Right ventricle myocardium inferior (tissue), 1 donor: ENCODE measurements around the gene TMEM94. TPM values are rescaled to one million over a fixed set of nuclear protein-coding genes. Genes with fewer than 3 reads are reported as not detected.
"Not testable (repeated sequence)": the region's sequence is repeated elsewhere in the genome, so short reads cannot be mapped to it uniquely, and the experiment has no call there.

Experiments used
- ATAC-seq: fragments of 200-7000 bp; cut with Tn5 transposase; one replicate; pipeline ENCODE4 v1.9.1; 2020; ENCODE audit warnings: mild to moderate bottlenecking, moderate library complexity
- DNase-seq: peaks from one replicate; pipeline ENCODE4 v3.0.0; 2021; ENCODE audit errors: missing footprints
- intact Hi-C: fragments of 100-400 bp; cut with DNase I; formaldehyde crosslinking; loops from one replicate; pipeline ENCODE4 v1.11.0; 2022
- long read RNA-seq: library from polyadenylated mRNA; unstranded; transcript quantifications from one replicate; pipeline ENCODE4 v2.0.0, GENCODE V29; 2021
- total RNA-seq: library from RNA; stranded (reverse); fragmentation: NEBNext Ultra II Directional; extraction: Animal tissue kit (Norgen Biotek cat#: 25700); gene quantifications from one replicate; pipeline ENCODE4 v1.2.1, GENCODE V29; 2021
- donor health status: DM: no; HTN: yes; CAD: no; lungs with severe emphysema.

Gene TMEM94
- total RNA-seq, result 50.3 TPM
- long read RNA-seq, full-length matches to known transcripts, result 4 of 20 reads
- long read RNA-seq, partial matches to known transcripts, result 9 of 20 reads
- long read RNA-seq, other reads (novel, unspliced or antisense), result 7 of 20 reads

GRCh38 chr17:75456417-75457046 is at the start of gene TMEM94:
TSS of gene TMEM94 (plus strand) at chr17:75456635. CDS start at chr17:75471906, 15,271 bp downstream.
- DNase-seq, result peak; percentile 96
- ATAC-seq, result peak; percentile 99
- intact Hi-C loops, result no loop called here

GRCh38 chr17:75407655-75408352 is 48.6 kb upstream of the TMEM94 start:
- intact Hi-C loops, result no loop called here
- no peak for DNase-seq
- no peak for ATAC-seq

GRCh38 chr17:75410141-75410540 is 46.3 kb upstream of the TMEM94 start:
- ATAC-seq, result no peak
- DNase-seq, result no peak
- intact Hi-C loops, result no loop called here

- intact Hi-C loops, result loop anchor here (2.0 kb wide), 1 partner anchor 89 kb away; no protein-coding TSS in a partner anchor
- no peak for DNase-seq
- no peak for ATAC-seq
These were observed 44.9 kb upstream of the TMEM94 start for GRCh38 chr17:75411328-75412067.

GRCh38 chr17:75412455-75413317 is 43.7 kb upstream of the TMEM94 start:
- ATAC-seq (peak; percentile 42), DNase-seq (no peak)
- intact Hi-C loops, result loop anchor here (2.0 kb wide), 1 partner anchor 90 kb away; no protein-coding TSS in a partner anchor

GRCh38 chr17:75414488-75414887 is 41.9 kb upstream of the TMEM94 start:
- ATAC-seq (no peak), DNase-seq (no peak)
- intact Hi-C loops, result no loop called here

GRCh38 chr17:75416006-75416405 is 40.4 kb upstream of the TMEM94 start:
- ATAC-seq, result no peak
- no peak for DNase-seq
- intact Hi-C loops, result no loop called here

- ATAC-seq (peak; percentile 84), DNase-seq (no peak)
- intact Hi-C loops, result no loop called here
These were observed 39.3 kb upstream of the TMEM94 start for GRCh38 chr17:75417054-75417580.

GRCh38 chr17:75418531-75418930 is 37.9 kb upstream of the TMEM94 start:
- intact Hi-C loops, result no loop called here
- DNase-seq (no peak), ATAC-seq (no peak)

GRCh38 chr17:75428543-75429469 is 27.6 kb upstream of the TMEM94 start:
- no peak for ATAC-seq
- intact Hi-C loops, result loop anchor here (5.0 to 10.0 kb wide), 2 partner anchors 158 to 326 kb away; partner anchors contain the start of gene MYO15B
- no peak for DNase-seq

- ATAC-seq (peak; percentile 16), DNase-seq (no peak)
- intact Hi-C loops, result no loop called here
These were observed 26.1 kb upstream of the TMEM94 start for GRCh38 chr17:75430159-75430974.

- intact Hi-C loops, result no loop called here
- DNase-seq, result no peak
- ATAC-seq, result no peak
These were observed 23.1 kb upstream of the TMEM94 start for GRCh38 chr17:75433218-75433783.

GRCh38 chr17:75434433-75434832 is 22.0 kb upstream of the TMEM94 start:
- DNase-seq, ATAC-seq, intact Hi-C loops: not testable (repeated sequence)

- DNase-seq, intact Hi-C loops: not testable (repeated sequence)
These were observed 19.0 kb upstream of the TMEM94 start for GRCh38 chr17:75437404-75437803.

GRCh38 chr17:75439287-75439686 is 17.1 kb upstream of the TMEM94 start:
- ATAC-seq (no peak), DNase-seq (no peak)
- intact Hi-C loops, result no loop called here

More at GRCh38 chr17:75437404-75437803, 19.0 kb upstream of the TMEM94 start:
- not testable (repeated sequence) for ATAC-seq
